ENCODE results near the gene TFF1.

The TFF1 gene

DNA sequence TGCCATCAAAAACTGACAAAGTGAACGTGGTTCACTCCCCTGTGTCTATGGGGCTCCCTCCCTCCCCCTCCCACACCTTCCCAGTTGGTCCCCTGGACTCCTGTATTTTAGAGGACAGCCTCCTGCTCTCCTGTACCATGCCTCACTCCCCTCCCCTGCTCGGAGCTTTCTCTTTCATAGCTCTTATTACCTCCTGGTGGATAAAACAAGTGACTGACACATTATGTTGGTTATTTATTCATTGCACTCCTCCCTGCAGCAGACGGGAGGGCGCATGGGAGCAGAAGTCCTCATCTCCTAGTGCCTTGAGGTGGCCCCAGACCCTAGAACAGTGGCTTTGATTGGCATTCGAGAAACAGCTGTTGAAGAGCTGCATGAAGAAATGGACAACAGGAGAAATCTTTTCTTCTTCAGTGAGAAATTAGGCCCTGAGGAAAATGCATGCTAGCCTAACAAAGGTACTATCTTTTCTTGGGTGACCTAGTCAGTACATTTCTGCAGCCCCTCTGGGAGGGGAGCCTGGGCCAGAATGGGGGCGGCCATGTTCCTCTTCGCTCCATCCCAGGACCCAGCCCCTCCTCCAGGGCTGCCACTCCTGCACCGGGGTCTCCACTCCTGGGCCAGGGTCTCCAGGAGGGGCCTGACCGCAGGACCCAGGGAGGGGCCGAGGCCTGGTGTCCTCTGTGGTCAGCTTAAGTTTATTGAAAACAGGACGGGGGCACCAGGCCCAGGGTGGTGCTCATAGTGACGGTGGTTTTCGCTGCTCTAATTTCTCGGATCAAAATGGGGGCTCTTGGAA is 1.2 kb upstream of the TFF1 start:
- H3K9ac ChIP-seq (ENCODE audit: insufficient read length), result no peak overlapping the region
- TF ChIP-seq EZH2 (IDR thresholded peaks at IDR 0.05) (no peak), FOXP2 (optimal IDR thresholded peaks at IDR 0.05; ENCODE audit: control extremely low read depth, extremely low read length, insufficient read depth) (no peak), POLR2AphosphoS5 (IDR thresholded peaks at IDR 0.05; ENCODE audit: borderline replicate concordance, low read depth, low read length) (no peak)
- no peaks in the 10 kb centered on the region for H3K9me3 ChIP-seq (ENCODE audit: low read depth, low read length)
- H3K36me3 ChIP-seq (ENCODE audit: insufficient read depth, low read length), result no peaks in the 10 kb centered on the region
- DNase-seq (ENCODE audit: low read depth, low spot score), result no peak
- no peak overlapping the region for H3K4me3 ChIP-seq
- no peak overlapping the region; the same call in 1 of the 2 replicates for H3K27ac ChIP-seq

DNA sequence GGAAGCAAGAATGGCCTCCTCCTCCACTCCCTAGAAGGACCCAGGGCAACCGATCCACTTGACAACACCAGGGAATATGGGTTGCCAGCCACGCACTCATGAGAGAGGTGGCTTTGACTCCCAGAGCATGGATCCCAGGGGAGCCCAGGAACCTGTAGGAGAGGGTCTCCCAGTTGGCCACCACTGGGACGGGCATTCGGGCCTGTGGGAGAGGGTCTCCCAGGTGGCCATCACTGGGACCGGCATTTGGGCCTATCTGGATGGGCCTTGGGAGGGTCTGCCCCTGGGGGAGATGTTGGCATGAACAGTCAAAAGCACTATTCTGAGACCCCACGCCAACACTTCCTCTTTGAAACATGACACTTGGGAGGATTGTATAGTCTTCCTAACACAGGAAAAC is 565 bp downstream of the TFF1 start:
- no peaks in the 10 kb centered on the region for H3K36me3 ChIP-seq (ENCODE audit: insufficient read depth, low read length)
- no peak overlapping the region for H3K4me3 ChIP-seq
- H3K9ac ChIP-seq (ENCODE audit: insufficient read length), result no peak overlapping the region
- TF ChIP-seq POLR2AphosphoS5 (IDR thresholded peaks at IDR 0.05; ENCODE audit: borderline replicate concordance, low read depth, low read length) (no peak), FOXP2 (optimal IDR thresholded peaks at IDR 0.05; ENCODE audit: control extremely low read depth, extremely low read length, insufficient read depth) (no peak), EZH2 (IDR thresholded peaks at IDR 0.05) (no peak)
- H3K27ac ChIP-seq, result no peak overlapping the region
- DNase-seq (ENCODE audit: low read depth, low spot score), result no peak
- H3K9me3 ChIP-seq (ENCODE audit: low read depth, low read length), result no peaks in the 10 kb centered on the region

- Histone ChIP-seq H3K36me3 (ENCODE audit: insufficient read depth, low read length) (no peaks in the 10 kb centered on the region), H3K4me3 (no peak overlapping the region), H3K9me3 (ENCODE audit: low read depth, low read length) (no peaks in the 10 kb centered on the region), H3K9ac (ENCODE audit: insufficient read length) (no peak overlapping the region), H3K27ac (no peak overlapping the region)
- TF ChIP-seq POLR2AphosphoS5 (IDR thresholded peaks at IDR 0.05; ENCODE audit: borderline replicate concordance, low read depth, low read length) (no peak), EZH2 (IDR thresholded peaks at IDR 0.05) (no peak), FOXP2 (optimal IDR thresholded peaks at IDR 0.05; ENCODE audit: control extremely low read depth, extremely low read length, insufficient read depth) (no peak)
- no peak for DNase-seq (ENCODE audit: low read depth, low spot score)
These were observed 1.9 kb downstream of the TFF1 start for GRCh38 chr21:42364304-42364865.

DNA sequence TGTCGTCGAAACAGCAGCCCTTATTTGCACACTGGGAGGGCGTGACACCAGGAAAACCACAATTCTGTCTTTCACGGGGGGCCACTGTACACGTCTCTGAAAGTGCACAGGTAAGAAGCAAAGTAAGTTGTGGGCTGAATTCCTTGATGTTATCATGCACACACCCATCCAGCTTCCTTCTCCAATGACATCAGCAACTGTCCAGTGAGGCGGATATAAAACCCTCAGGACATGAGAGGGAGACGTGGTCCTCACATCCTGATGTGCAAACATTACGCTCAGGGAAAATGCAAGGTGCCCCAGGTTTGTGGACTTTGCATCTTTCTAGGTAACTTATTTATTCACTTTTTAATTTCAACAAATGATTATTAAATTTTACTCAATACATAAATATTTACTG is 3.0 kb downstream of the TFF1 start:
- H3K9ac ChIP-seq (ENCODE audit: insufficient read length), result no peak overlapping the region
- DNase-seq (ENCODE audit: low read depth, low spot score), result no peak

GRCh38 chr21:42362700-42363099 is 3.6 kb downstream of the TFF1 start:
- DNase-seq (ENCODE audit: low read depth, low spot score), result no peak
- Histone ChIP-seq H3K9ac (ENCODE audit: insufficient read length) (no peak overlapping the region), H3K4me3 (no peak overlapping the region), H3K27ac (no peak overlapping the region), H3K9me3 (ENCODE audit: low read depth, low read length) (no peaks in the 10 kb centered on the region), H3K36me3 (ENCODE audit: insufficient read depth, low read length) (no peaks in the 10 kb centered on the region)
- TF ChIP-seq POLR2AphosphoS5 (IDR thresholded peaks at IDR 0.05; ENCODE audit: borderline replicate concordance, low read depth, low read length) (no peak), FOXP2 (optimal IDR thresholded peaks at IDR 0.05; ENCODE audit: control extremely low read depth, extremely low read length, insufficient read depth) (no peak), EZH2 (IDR thresholded peaks at IDR 0.05) (no peak)

More for the DNA sequence above, 3.0 kb downstream of the TFF1 start:
- Histone ChIP-seq H3K9me3 (ENCODE audit: low read depth, low read length) (no peaks in the 10 kb centered on the region), H3K4me3 (no peak overlapping the region), H3K27ac (no peak overlapping the region), H3K36me3 (ENCODE audit: insufficient read depth, low read length) (no peaks in the 10 kb centered on the region)
- TF ChIP-seq POLR2AphosphoS5 (IDR thresholded peaks at IDR 0.05; ENCODE audit: borderline replicate concordance, low read depth, low read length) (no peak), EZH2 (IDR thresholded peaks at IDR 0.05) (no peak), FOXP2 (optimal IDR thresholded peaks at IDR 0.05; ENCODE audit: control extremely low read depth, extremely low read length, insufficient read depth) (no peak)

- H3K9me3 ChIP-seq (ENCODE audit: low read depth, low read length), result no peaks in the 10 kb centered on the region
- no peak for DNase-seq (ENCODE audit: low read depth, low spot score)
- H3K27ac ChIP-seq, result no peak overlapping the region
- H3K36me3 ChIP-seq (ENCODE audit: insufficient read depth, low read length), result no peaks in the 10 kb centered on the region
- no peak overlapping the region for H3K4me3 ChIP-seq
- TF ChIP-seq POLR2AphosphoS5 (IDR thresholded peaks at IDR 0.05; ENCODE audit: borderline replicate concordance, low read depth, low read length) (no peak), EZH2 (IDR thresholded peaks at IDR 0.05) (no peak), FOXP2 (optimal IDR thresholded peaks at IDR 0.05; ENCODE audit: control extremely low read depth, extremely low read length, insufficient read depth) (no peak)
- no peak overlapping the region for H3K9ac ChIP-seq (ENCODE audit: insufficient read length)
These were observed 4.1 kb downstream of the TFF1 start for GRCh38 chr21:42362198-42362597.

DNA sequence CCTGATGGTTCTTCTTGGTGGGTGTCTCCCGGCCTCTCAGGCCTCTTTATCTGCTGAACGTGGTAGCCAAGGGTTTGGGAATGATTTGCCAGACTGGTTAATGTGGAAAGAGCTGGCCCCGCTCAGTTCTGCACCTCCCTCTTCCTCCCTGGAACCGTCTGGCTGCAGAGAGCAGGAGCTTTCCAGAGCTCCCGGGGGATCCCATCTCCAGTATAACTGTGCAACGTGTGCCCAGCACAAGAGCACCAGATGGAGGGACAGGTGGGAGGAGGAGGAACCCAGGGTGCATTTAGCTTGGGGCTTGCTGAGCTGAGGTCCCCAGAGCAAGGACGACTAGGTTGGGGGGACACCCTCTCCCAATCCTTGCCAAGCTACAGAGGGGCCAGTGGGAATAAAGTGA is 5.0 kb downstream of the TFF1 start:
- Histone ChIP-seq H3K4me3 (no peak overlapping the region), H3K36me3 (ENCODE audit: insufficient read depth, low read length) (no peaks in the 10 kb centered on the region), H3K27ac (no peak overlapping the region), H3K9me3 (ENCODE audit: low read depth, low read length) (no peaks in the 10 kb centered on the region), H3K9ac (ENCODE audit: insufficient read length) (no peak overlapping the region)
- no peak for DNase-seq (ENCODE audit: low read depth, low spot score)
- TF ChIP-seq POLR2AphosphoS5 (IDR thresholded peaks at IDR 0.05; ENCODE audit: borderline replicate concordance, low read depth, low read length) (no peak), EZH2 (IDR thresholded peaks at IDR 0.05) (no peak), FOXP2 (optimal IDR thresholded peaks at IDR 0.05; ENCODE audit: control extremely low read depth, extremely low read length, insufficient read depth) (no peak)

- TF ChIP-seq FOXP2 (optimal IDR thresholded peaks at IDR 0.05; ENCODE audit: control extremely low read depth, extremely low read length, insufficient read depth), result no peak
- no peak for TF ChIP-seq EZH2 (IDR thresholded peaks at IDR 0.05)
- no peak for TF ChIP-seq POLR2AphosphoS5 (IDR thresholded peaks at IDR 0.05; ENCODE audit: borderline replicate concordance, low read depth, low read length)
- Histone ChIP-seq H3K36me3 (ENCODE audit: insufficient read depth, low read length) (no peaks in the 10 kb centered on the region), H3K4me3 (no peak overlapping the region), H3K9ac (ENCODE audit: insufficient read length) (no peak overlapping the region), H3K9me3 (ENCODE audit: low read depth, low read length) (no peaks in the 10 kb centered on the region), H3K27ac (no peak overlapping the region)
- no peak for DNase-seq (ENCODE audit: low read depth, low spot score)
These were observed 6.0 kb downstream of the TFF1 start for GRCh38 chr21:42360317-42360716.
